Mesenchymal stem cell (in vitro differentiated cells and primary cell): ENCODE measurements around the gene HERC4.

ENCODE experiments used
- DNase-seq: peaks from one replicate; pipeline ENCODE4 v3.0.0-alpha.2; 2013
- H2AFZ ChIP-seq: one replicate; pipeline ENCODE4 v1.6.1; 2013; ENCODE audit warnings: low read depth, mild to moderate bottlenecking, control low read depth, inconsistent platforms, low read length, moderate library complexity
- H2AK5ac ChIP-seq: 2 replicates; pipeline ENCODE4 v1.6.1; 2013; ENCODE audit warnings: low read length, moderate library complexity, mild to moderate bottlenecking, inconsistent platforms; ENCODE audit not compliant: severe bottlenecking
- H2BK120ac ChIP-seq: one replicate; pipeline ENCODE4 v1.6.1; 2013; ENCODE audit warnings: low read depth, mild to moderate bottlenecking, inconsistent platforms, low read length, moderate library complexity
- H2BK12ac ChIP-seq, 2 experiments: one replicate each; pipeline ENCODE4 v1.6.1; 2013; ENCODE audit warnings: inconsistent platforms in 2 of 2, low read length in 2 of 2, mild to moderate bottlenecking in 2 of 2, moderate library complexity in 2 of 2, control low read depth in 1 of 2
- H2BK15ac ChIP-seq: one replicate; pipeline ENCODE4 v1.6.1; 2013; ENCODE audit warnings: mild to moderate bottlenecking, low read depth, inconsistent platforms; ENCODE audit not compliant: poor library complexity, severe bottlenecking
- H2BK5ac ChIP-seq: 2 replicates; pipeline ENCODE4 v1.6.1; 2013; ENCODE audit warnings: low read depth, mild to moderate bottlenecking, low read length, control low read depth, inconsistent platforms; ENCODE audit not compliant: poor library complexity, severe bottlenecking
- H3K14ac ChIP-seq, 2 experiments: one replicate each; pipeline ENCODE4 v1.6.1; 2013; ENCODE audit warnings: inconsistent platforms in 2 of 2, low read length in 2 of 2, control low read depth in 1 of 2, mild to moderate bottlenecking in 1 of 2, moderate library complexity in 1 of 2
- H3K18ac ChIP-seq, 2 experiments: one replicate each; pipeline ENCODE4 v1.6.1; 2013; ENCODE audit warnings: inconsistent platforms in 2 of 2, low read length in 2 of 2, control low read depth in 1 of 2, low read depth in 1 of 2, mild to moderate bottlenecking in 1 of 2
- H3K23ac ChIP-seq, 2 experiments: one replicate each; pipeline ENCODE4 v1.6.1; 2013; ENCODE audit warnings: inconsistent platforms in 2 of 2, low read length in 2 of 2, mild to moderate bottlenecking in 2 of 2, moderate library complexity in 2 of 2, control low read depth in 1 of 2
- H3K27ac ChIP-seq: 2 replicates; pipeline ENCODE4 v1.5.1; 2013; ENCODE audit warnings: mild to moderate bottlenecking, moderate library complexity, low read length, control low read depth, inconsistent platforms; ENCODE audit not compliant: poor library complexity, severe bottlenecking
- H3K27me3 ChIP-seq, 2 experiments: 2 replicates each; pipeline versions ENCODE4 v1.6.1 to v1.7.0; 2013; ENCODE audit warnings: low read length in 2 of 2, mild to moderate bottlenecking in 2 of 2, moderate library complexity in 2 of 2, control low read depth in 1 of 2, inconsistent platforms in 1 of 2; ENCODE audit not compliant: control insufficient read depth in 1 of 2, insufficient read depth in 1 of 2
- H3K36me3 ChIP-seq, 2 experiments: 2 replicates each; pipeline versions ENCODE4 v1.6.1 to v1.7.0; 2013; ENCODE audit warnings: low read length in 2 of 2, control low read depth in 1 of 2, inconsistent platforms in 1 of 2, low read depth in 1 of 2, mild to moderate bottlenecking in 1 of 2; ENCODE audit not compliant: insufficient read depth in 2 of 2, control insufficient read depth in 1 of 2
- H3K4ac ChIP-seq, 2 experiments: one replicate each; pipeline ENCODE4 v1.6.1; 2013; ENCODE audit warnings: inconsistent platforms in 2 of 2, low read length in 2 of 2, mild to moderate bottlenecking in 2 of 2, moderate library complexity in 2 of 2, control low read depth in 1 of 2, low read depth in 1 of 2
- H3K4me1 ChIP-seq: 2 replicates; pipeline ENCODE4 v1.6.1; 2013; ENCODE audit warnings: low read depth, low read length, control low read depth; ENCODE audit not compliant: control insufficient read depth, insufficient read depth
- H3K4me2 ChIP-seq: 2 replicates; pipeline ENCODE4 v1.6.1; 2013; ENCODE audit warnings: low read length, mild to moderate bottlenecking, inconsistent platforms; ENCODE audit not compliant: poor library complexity, severe bottlenecking
- H3K4me3 ChIP-seq, 2 experiments: 2 replicates each; pipeline versions ENCODE4 v1.5.1 to v1.7.0; 2013; ENCODE audit warnings: low read length in 2 of 2, mild to moderate bottlenecking in 2 of 2, control low read depth in 1 of 2, low read depth in 1 of 2; ENCODE audit not compliant: insufficient read depth in 1 of 2
- H3K79me1 ChIP-seq: replicated peaks from 2 replicates; pipeline ENCODE4 v1.6.1; 2013; ENCODE audit warnings: mild to moderate bottlenecking, control low read depth, low read length, inconsistent platforms; ENCODE audit not compliant: poor library complexity, severe bottlenecking
- H3K9ac ChIP-seq: 2 replicates; pipeline ENCODE4 v1.7.0; 2013; ENCODE audit warnings: mild to moderate bottlenecking, low read length, moderate library complexity
- H3K9me3 ChIP-seq: 2 replicates; pipeline ENCODE4 v1.7.0; 2013; ENCODE audit warnings: mild to moderate bottlenecking, low read length; ENCODE audit not compliant: control insufficient read depth
- H4K8ac ChIP-seq: one replicate; pipeline ENCODE4 v1.6.1; 2013; ENCODE audit warnings: inconsistent platforms, mild to moderate bottlenecking, low read length, moderate library complexity
- H4K91ac ChIP-seq: one replicate; pipeline ENCODE4 v1.6.1; 2013; ENCODE audit warnings: mild to moderate bottlenecking, low read length, inconsistent platforms
- WGBS: methylation state at CpG from one replicate; pipeline ENCODE4 v1.1.7; 2013; ENCODE audit warnings: mixed read lengths; 5-methylcytosine and 5-hydroxymethylcytosine counted together

HERC4 gene

GRCh38 chr10:67893637-67894036 is 181.4 kb downstream of the HERC4 start:
- Histone ChIP-seq H2AFZ (no peak overlapping the region), H3K4me3 (no peak overlapping the region), H4K91ac (no peak overlapping the region), H3K4me1 (no peaks in the 10 kb centered on the region), H2BK5ac (no peak overlapping the region), H2BK120ac (no peak overlapping the region), H3K79me1 (peaks cover 23% of the 10 kb centered on the region), H3K9ac (no peak overlapping the region), H2BK12ac (no peak overlapping the region), H2AK5ac (no peak overlapping the region), H3K9me3 (no peaks in the 10 kb centered on the region), H3K14ac (no peak overlapping the region), H3K4ac (no peak overlapping the region), H3K36me3 (peaks cover 42 to 97% of the 10 kb centered on the region in 2 experiments), H3K27ac (no peak overlapping the region), H3K27me3 (no peaks in the 10 kb centered on the region), H3K18ac (no peak overlapping the region), H3K4me2 (no peak overlapping the region), H3K23ac (no peak overlapping the region), H2BK15ac (no peak overlapping the region), H4K8ac (no peak overlapping the region)
- no peak for DNase-seq
- 96% methylated on average over 6 of the region's 14 CpGs for WGBS

GRCh38 chr10:67884842-67885670 is 190.0 kb downstream of the HERC4 start:
- H3K18ac ChIP-seq, result peak overlapping the region; percentile 96 to 98
- H2BK15ac ChIP-seq, result peak overlapping the region; percentile 98
- H2AK5ac ChIP-seq, result no peak overlapping the region
- WGBS, result under 1% methylated on average over 31 of the region's 73 CpGs
- peak overlapping the region; percentile 76 for H2AFZ ChIP-seq
- H4K8ac ChIP-seq, result peak overlapping the region; percentile 92
- peak overlapping the region; percentile 77 to 79 for H3K4me3 ChIP-seq
- peak overlapping the region; percentile 94 for H2BK5ac ChIP-seq
- peak; percentile 85 for DNase-seq
- no peak overlapping the region for H2BK12ac ChIP-seq
- peak overlapping the region; percentile 95 for H2BK120ac ChIP-seq
- peaks cover 7% of the 10 kb centered on the region for H3K4me1 ChIP-seq
- H4K91ac ChIP-seq, result peak overlapping the region; percentile 75
- H3K4ac ChIP-seq, result peak overlapping the region; percentile 87 to 93
- no peaks in the 10 kb centered on the region for H3K9me3 ChIP-seq
- H3K14ac ChIP-seq, result peak overlapping the region in 1 of 2 experiments; percentile 93
- H3K27ac ChIP-seq, result peak overlapping the region; percentile 51
- H3K9ac ChIP-seq, result peak overlapping the region; percentile 93
- H3K23ac ChIP-seq, result no peak overlapping the region
- H3K4me2 ChIP-seq, result peak overlapping the region; percentile 71
- no peaks in the 10 kb centered on the region for H3K27me3 ChIP-seq
- peaks cover 3% of the 10 kb centered on the region for H3K79me1 ChIP-seq
- H3K36me3 ChIP-seq, result peaks cover 8 to 32% of the 10 kb centered on the region in 2 experiments

- H3K4me1 ChIP-seq, result peaks cover 7% of the 10 kb centered on the region
- H3K4ac ChIP-seq, result peak within 1 kb of the TSS; percentile 87 to 93
- H2BK12ac ChIP-seq, result peak within 1 kb of the TSS in 1 of 2 experiments; percentile 14
- no peak within 1 kb of the TSS for H3K23ac ChIP-seq
- H3K36me3 ChIP-seq, result peaks cover 5 to 25% of the 10 kb centered on the region in 2 experiments
- peak within 1 kb of the TSS; percentile 77 to 79 for H3K4me3 ChIP-seq
- peak within 1 kb of the TSS; percentile 95 for H2BK120ac ChIP-seq
- peak within 1 kb of the TSS; percentile 93 for H3K9ac ChIP-seq
- H3K4me2 ChIP-seq, result peak within 1 kb of the TSS; percentile 71
- H3K14ac ChIP-seq, result peak within 1 kb of the TSS in 1 of 2 experiments; percentile 93
- no peaks in the 10 kb centered on the region for H3K9me3 ChIP-seq
- peak within 1 kb of the TSS; percentile 98 for H2BK15ac ChIP-seq
- DNase-seq, result peak; percentile 96
- peaks cover 1% of the 10 kb centered on the region for H3K79me1 ChIP-seq
- no peaks in the 10 kb centered on the region for H3K27me3 ChIP-seq
- peak within 1 kb of the TSS; percentile 78 for H3K27ac ChIP-seq
- peak within 1 kb of the TSS; percentile 96 to 98 for H3K18ac ChIP-seq
- peak within 1 kb of the TSS; percentile 76 for H2AFZ ChIP-seq
- under 1% methylated on average over 58 of the region's 62 CpGs for WGBS
- H2BK5ac ChIP-seq, result peak within 1 kb of the TSS; percentile 94
- no peak within 1 kb of the TSS for H2AK5ac ChIP-seq
- H4K8ac ChIP-seq, result peak within 1 kb of the TSS; percentile 92
- H4K91ac ChIP-seq, result peak within 1 kb of the TSS; percentile 75
Measured at GRCh38 chr10:67884313-67884841, 190.7 kb downstream of the HERC4 start, which contains the start of gene SIRT1. SIRT1 (plus strand) TSS chr10:67884656; CDS start chr10:67884722, 66 bp downstream.

- H3K4ac ChIP-seq, result peak overlapping the region in 1 of 2 experiments; percentile 67
- H3K4me1 ChIP-seq, result peaks cover 7% of the 10 kb centered on the region
- H4K91ac ChIP-seq, result no peak overlapping the region
- WGBS, result 42% methylated on average over 8 of the region's 13 CpGs
- no peak overlapping the region for H2BK5ac ChIP-seq
- peaks cover 1% of the 10 kb centered on the region for H3K79me1 ChIP-seq
- peak overlapping the region; percentile 78 for H3K27ac ChIP-seq
- H3K4me2 ChIP-seq, result peak overlapping the region; percentile 71
- no peak for DNase-seq
- peak overlapping the region in 1 of 2 experiments; percentile 14 for H2BK12ac ChIP-seq
- no peak overlapping the region for H2BK120ac ChIP-seq
- H2AK5ac ChIP-seq, result no peak overlapping the region
- H3K36me3 ChIP-seq, result peaks cover 5 to 20% of the 10 kb centered on the region in 2 experiments
- peak overlapping the region; percentile 58 to 92 for H3K18ac ChIP-seq
- H3K4me3 ChIP-seq, result peak overlapping the region; percentile 77 to 79
- no peak overlapping the region for H3K23ac ChIP-seq
- no peaks in the 10 kb centered on the region for H3K27me3 ChIP-seq
- H3K9me3 ChIP-seq, result no peaks in the 10 kb centered on the region
- H4K8ac ChIP-seq, result peak overlapping the region; percentile 27
- H3K14ac ChIP-seq, result no peak overlapping the region
- H2BK15ac ChIP-seq, result no peak overlapping the region
- H2AFZ ChIP-seq, result peak overlapping the region; percentile 31
- H3K9ac ChIP-seq, result peak overlapping the region; percentile 93
Measured at GRCh38 chr10:67883710-67884312, 191.3 kb downstream of the HERC4 start.
